H9 (cell line): ENCODE data around the gene IVNS1ABP. TPM values are rescaled to one million over a fixed set of nuclear protein-coding genes. Genes with fewer than 3 reads are reported as not detected.

Experiments used
- DNase-seq: peaks from one replicate; pipeline ENCODE4 v3.0.0-alpha.2; 2017
- H2AFZ ChIP-seq: one replicate; pipeline ENCODE4 v1.6.1; 2013; ENCODE audit warnings: mild to moderate bottlenecking, low read length, control low read depth, moderate library complexity
- H2AK5ac ChIP-seq: 2 replicates; pipeline ENCODE4 v1.6.1; 2013; ENCODE audit warnings: low read length, control low read depth, mixed read lengths; ENCODE audit not compliant: insufficient read length
- H2BK120ac ChIP-seq: one replicate; pipeline ENCODE4 v1.6.1; 2013; ENCODE audit warnings: low read depth, mild to moderate bottlenecking, low read length, control low read depth, inconsistent platforms; ENCODE audit not compliant: poor library complexity, severe bottlenecking
- H2BK12ac ChIP-seq: 2 replicates; pipeline ENCODE4 v1.6.1; 2013; ENCODE audit warnings: low read length, control low read depth, mixed read lengths, low read depth; ENCODE audit not compliant: insufficient read length
- H2BK15ac ChIP-seq: 2 replicates; pipeline ENCODE4 v1.6.1; 2013; ENCODE audit warnings: low read depth, low read length, control low read depth
- H2BK20ac ChIP-seq: one replicate; pipeline ENCODE4 v1.6.1; 2013; ENCODE audit warnings: low read depth, mild to moderate bottlenecking, low read length, control low read depth, inconsistent platforms; ENCODE audit not compliant: poor library complexity, severe bottlenecking
- H2BK5ac ChIP-seq: 2 replicates; pipeline ENCODE4 v1.6.1; 2013; ENCODE audit warnings: low read length, control low read depth, mixed read lengths; ENCODE audit not compliant: insufficient read length
- H3K14ac ChIP-seq: 2 replicates; pipeline ENCODE4 v1.6.1; 2013; ENCODE audit warnings: low read length, control low read depth; ENCODE audit not compliant: insufficient read depth
- H3K18ac ChIP-seq: 2 replicates; pipeline ENCODE4 v1.6.1; 2013; ENCODE audit warnings: low read depth, mild to moderate bottlenecking, mixed read lengths, low read length, control low read depth; ENCODE audit not compliant: insufficient read length
- H3K23ac ChIP-seq: 2 replicates; pipeline ENCODE4 v1.6.1; 2013; ENCODE audit warnings: low read length, control low read depth, mixed read lengths, low read depth; ENCODE audit not compliant: insufficient read length
- H3K23me2 ChIP-seq: 2 replicates; pipeline ENCODE4 v1.6.1; 2013; ENCODE audit warnings: low read depth, mild to moderate bottlenecking, mixed read lengths, low read length, control low read depth; ENCODE audit not compliant: insufficient read length, poor library complexity, severe bottlenecking
- H3K27ac ChIP-seq: 2 replicates; pipeline ENCODE4 v1.5.1; 2013; ENCODE audit warnings: low read length, control low read depth, mixed read lengths, low read depth; ENCODE audit not compliant: insufficient read length
- H3K27me3 ChIP-seq: 2 replicates; pipeline ENCODE4 v1.6.1; 2013; ENCODE audit warnings: low read length, control low read depth, inconsistent platforms; ENCODE audit not compliant: insufficient read depth
- H3K4ac ChIP-seq: 2 replicates; pipeline ENCODE4 v1.6.1; 2013; ENCODE audit warnings: low read depth, mild to moderate bottlenecking, control low read depth, inconsistent platforms, low read length, moderate library complexity
- H3K4me1 ChIP-seq: 2 replicates; pipeline ENCODE4 v1.6.1; 2013; ENCODE audit warnings: low read length, control low read depth, inconsistent platforms; ENCODE audit not compliant: insufficient read depth
- H3K4me2 ChIP-seq: 2 replicates; pipeline ENCODE4 v1.6.1; 2013; ENCODE audit warnings: low read length, control low read depth, mixed read lengths; ENCODE audit not compliant: insufficient read length, insufficient read depth
- H3K56ac ChIP-seq: 2 replicates; pipeline ENCODE4 v1.6.1; 2013; ENCODE audit warnings: low read depth, mild to moderate bottlenecking, mixed read lengths, low read length, control low read depth; ENCODE audit not compliant: insufficient read length
- H3K79me1 ChIP-seq: 2 replicates; pipeline ENCODE4 v1.6.1; 2013; ENCODE audit warnings: low read depth, mild to moderate bottlenecking, moderate library complexity, low read length, control low read depth, inconsistent platforms; ENCODE audit not compliant: insufficient read depth, poor library complexity, severe bottlenecking
- H3K79me2 ChIP-seq: 2 replicates; pipeline ENCODE4 v1.6.1; 2013; ENCODE audit warnings: low read length, control low read depth, inconsistent platforms; ENCODE audit not compliant: insufficient read depth
- H3K9ac ChIP-seq: 2 replicates; pipeline ENCODE4 v1.6.1; 2013; ENCODE audit warnings: low read length, control low read depth, mixed read lengths; ENCODE audit not compliant: insufficient read length; ENCODE audit errors: extremely low read depth
- H3K9me3 ChIP-seq: one replicate; pipeline ENCODE4 v1.6.1; 2013; ENCODE audit warnings: low read depth, low read length, inconsistent platforms; ENCODE audit not compliant: control insufficient read depth
- H3T11ph ChIP-seq: one replicate; pipeline ENCODE4 v1.6.1; 2013; ENCODE audit warnings: mild to moderate bottlenecking, low read length, control low read depth, inconsistent platforms
- H4K20me1 ChIP-seq: one replicate; pipeline ENCODE4 v1.6.1; 2013; ENCODE audit not compliant: control insufficient read depth, insufficient read length, insufficient read depth
- H4K5ac ChIP-seq: 2 replicates; pipeline ENCODE4 v1.6.1; 2013; ENCODE audit warnings: low read depth, mild to moderate bottlenecking, mixed read lengths, low read length, control low read depth; ENCODE audit not compliant: insufficient read length
- H4K8ac ChIP-seq: replicated peaks from 2 replicates; pipeline ENCODE4 v1.6.1; 2013; ENCODE audit warnings: low read length, control low read depth, mixed read lengths, low read depth; ENCODE audit not compliant: insufficient read length
- H4K91ac ChIP-seq: 2 replicates; pipeline ENCODE4 v1.6.1; 2013; ENCODE audit warnings: low read depth, mild to moderate bottlenecking, moderate library complexity, mixed read lengths, low read length, control low read depth; ENCODE audit not compliant: insufficient read length
- H3K27ac Mint-ChIP-seq, 3 experiments: 2 replicates in 2 of 3; 3 replicates in 1 of 3; pipeline ENCODE4 v1.8.0; 2020 to 2021; ENCODE audit warnings: mixed read lengths in 3 of 3, mild to moderate bottlenecking in 1 of 3, moderate library complexity in 1 of 3
- H3K27me3 Mint-ChIP-seq: 2 replicates; pipeline ENCODE4 v1.8.0; 2021; ENCODE audit warnings: low read depth, mild to moderate bottlenecking, moderate library complexity, mixed read lengths
- H3K36me3 Mint-ChIP-seq, 3 experiments: 2 replicates in 2 of 3; 3 replicates in 1 of 3; pipeline ENCODE4 v1.8.0; 2020 to 2021; ENCODE audit warnings: low read depth in 3 of 3, mixed read lengths in 3 of 3; ENCODE audit not compliant: insufficient read depth in 1 of 3
- H3K4me1 Mint-ChIP-seq, 2 experiments: 2 replicates each; pipeline ENCODE4 v1.8.0; 2020; ENCODE audit warnings: mixed read lengths in 2 of 2
- H3K4me3 Mint-ChIP-seq, 2 experiments: 2 replicates in 1 of 2; 3 replicates in 1 of 2; pipeline ENCODE4 v1.8.0; 2020 to 2021; ENCODE audit warnings: mild to moderate bottlenecking in 2 of 2, mixed read lengths in 2 of 2, moderate library complexity in 1 of 2
- H3K9me3 Mint-ChIP-seq, 2 experiments: 2 replicates in 1 of 2; 3 replicates in 1 of 2; pipeline ENCODE4 v1.8.0; 2020; ENCODE audit warnings: mild to moderate bottlenecking in 2 of 2, mixed read lengths in 2 of 2, moderate library complexity in 1 of 2
- total RNA-seq: library from RNA; stranded (reverse); gene quantifications from 2 replicates; pipeline ENCODE4 v1.2.1, GENCODE V29; 2021
- TF ChIP-seq, protein P1 (sequence below): fragments of 200-600 bp; sonication (generic); conservative IDR thresholded peaks from 3 replicates; pipeline ENCODE4 v1.8.0; 2021; ENCODE audit warnings: antibody characterized with exemption, mild to moderate bottlenecking

IVNS1ABP gene
- total RNA-seq, 1 experiment from 2014 or later = 110 TPM

DNA sequence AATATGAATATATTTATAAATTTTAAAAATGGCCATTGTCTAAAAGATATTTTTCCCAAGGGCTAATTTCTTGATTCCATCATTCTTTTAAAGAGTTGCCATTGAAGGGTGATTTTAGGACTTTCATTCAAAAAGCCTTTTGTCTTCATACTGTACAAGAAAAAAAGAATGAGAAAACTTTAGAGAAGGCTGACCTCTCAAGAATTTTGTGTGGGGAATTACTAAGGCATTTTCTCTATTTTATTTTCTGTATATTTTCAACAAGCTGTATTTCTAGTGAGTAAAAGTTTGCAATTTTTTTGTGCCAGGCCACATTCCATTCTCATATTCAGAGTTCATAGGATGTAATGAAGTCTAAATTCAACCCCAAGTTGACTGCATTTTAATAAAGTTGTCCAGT is 49.3 kb downstream of the IVNS1ABP start:
- H3K36me3 Mint-ChIP-seq = no peaks in the 10 kb centered on the region
- H3K4me3 Mint-ChIP-seq = no peak overlapping the region
- Histone ChIP-seq H3K27ac (no peak overlapping the region), H2AK5ac (no peak overlapping the region), H3K23ac (no peak overlapping the region), H3K27me3 (no peaks in the 10 kb centered on the region), H4K5ac (no peak overlapping the region), H3K79me1 (no peaks in the 10 kb centered on the region), H3T11ph (no peak overlapping the region), H3K4ac (no peak overlapping the region), H3K18ac (no peak overlapping the region), H3K9me3 (no peaks in the 10 kb centered on the region), H3K14ac (no peak overlapping the region), H4K8ac (no peak overlapping the region), H3K23me2 (no peaks in the 10 kb centered on the region), H3K9ac (no peak overlapping the region), H2BK120ac (no peak overlapping the region), H3K4me1 (no peaks in the 10 kb centered on the region), H4K20me1 (no peaks in the 10 kb centered on the region), H2AFZ (no peak overlapping the region), H2BK5ac (no peak overlapping the region), H3K4me2 (no peak overlapping the region), H2BK15ac (no peak overlapping the region), H2BK20ac (no peak overlapping the region), H4K91ac (no peak overlapping the region), H3K79me2 (no peaks in the 10 kb centered on the region), H2BK12ac (no peak overlapping the region), H3K56ac (no peak overlapping the region)
- no peaks in the 10 kb centered on the region for H3K9me3 Mint-ChIP-seq
- TF ChIP-seq, protein P1, sequence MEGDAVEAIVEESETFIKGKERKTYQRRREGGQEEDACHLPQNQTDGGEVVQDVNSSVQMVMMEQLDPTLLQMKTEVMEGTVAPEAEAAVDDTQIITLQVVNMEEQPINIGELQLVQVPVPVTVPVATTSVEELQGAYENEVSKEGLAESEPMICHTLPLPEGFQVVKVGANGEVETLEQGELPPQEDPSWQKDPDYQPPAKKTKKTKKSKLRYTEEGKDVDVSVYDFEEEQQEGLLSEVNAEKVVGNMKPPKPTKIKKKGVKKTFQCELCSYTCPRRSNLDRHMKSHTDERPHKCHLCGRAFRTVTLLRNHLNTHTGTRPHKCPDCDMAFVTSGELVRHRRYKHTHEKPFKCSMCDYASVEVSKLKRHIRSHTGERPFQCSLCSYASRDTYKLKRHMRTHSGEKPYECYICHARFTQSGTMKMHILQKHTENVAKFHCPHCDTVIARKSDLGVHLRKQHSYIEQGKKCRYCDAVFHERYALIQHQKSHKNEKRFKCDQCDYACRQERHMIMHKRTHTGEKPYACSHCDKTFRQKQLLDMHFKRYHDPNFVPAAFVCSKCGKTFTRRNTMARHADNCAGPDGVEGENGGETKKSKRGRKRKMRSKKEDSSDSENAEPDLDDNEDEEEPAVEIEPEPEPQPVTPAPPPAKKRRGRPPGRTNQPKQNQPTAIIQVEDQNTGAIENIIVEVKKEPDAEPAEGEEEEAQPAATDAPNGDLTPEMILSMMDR = no peak
- DNase-seq = no peak
- no peaks in the 10 kb centered on the region for H3K27me3 Mint-ChIP-seq
- H3K27ac Mint-ChIP-seq = no peak overlapping the region
- H3K4me1 Mint-ChIP-seq = no peaks in the 10 kb centered on the region
